Ishikawa (cell line): ENCODE measurements around the gene PFAS.

Experiments
- CEBPB ChIP-seq: IDR thresholded peaks from 2 replicates; pipeline ENCODE4 v1.6.1; 2012
- EP300 ChIP-seq: IDR thresholded peaks from 2 replicates; pipeline ENCODE4 v1.6.1; 2012; ENCODE audit warnings: borderline replicate concordance
- FOXM1 ChIP-seq: IDR thresholded peaks from 2 replicates; pipeline ENCODE4 v1.6.1; 2012; ENCODE audit warnings: low read depth, borderline replicate concordance
- NFIC ChIP-seq: IDR thresholded peaks from 2 replicates; pipeline ENCODE4 v1.6.1; 2012
- RAD21 ChIP-seq: IDR thresholded peaks from 2 replicates; pipeline ENCODE4 v1.6.1; 2012; ENCODE audit warnings: low read depth
- REST ChIP-seq: IDR thresholded peaks from 2 replicates; pipeline ENCODE4 v1.6.1; 2012; ENCODE audit warnings: low read depth, mild to moderate bottlenecking
- TAF1 ChIP-seq: IDR thresholded peaks from 2 replicates; pipeline ENCODE4 v1.6.1; 2012; ENCODE audit warnings: low read depth, mild to moderate bottlenecking
- TCF12 ChIP-seq: IDR thresholded peaks from 2 replicates; pipeline ENCODE4 v1.6.1; 2012; ENCODE audit warnings: low read depth
- YY1 ChIP-seq: IDR thresholded peaks from 2 replicates; pipeline ENCODE4 v1.6.1; 2012; ENCODE audit warnings: low read depth
- TF ChIP-seq, protein P1 (sequence below): IDR thresholded peaks from 2 replicates; pipeline ENCODE4 v1.6.1; 2012

DNA sequence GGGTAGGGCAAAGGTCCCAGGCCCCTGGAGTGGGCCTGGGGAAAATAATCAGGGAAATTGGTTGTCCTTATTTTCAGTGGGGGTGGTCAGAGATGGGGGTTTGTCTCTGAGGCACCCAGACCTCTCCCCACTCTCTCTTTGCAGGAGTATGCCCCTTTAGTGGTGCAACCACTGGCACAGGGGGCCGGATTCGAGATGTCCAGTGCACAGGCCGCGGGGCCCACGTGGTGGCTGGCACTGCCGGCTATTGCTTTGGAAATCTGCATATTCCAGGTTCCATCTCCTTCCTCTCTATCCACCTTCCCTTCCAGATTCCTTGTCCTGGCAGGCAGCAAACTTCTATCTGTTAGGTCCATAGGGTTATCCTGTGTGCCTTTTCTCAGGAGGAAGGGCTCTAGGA is 7.6 kb downstream of the PFAS start:
- TF ChIP-seq CEBPB (no peak), TAF1 (no peak), EP300 (no peak), NFIC (no peak), RAD21 (no peak), TCF12 (no peak), YY1 (no peak), FOXM1 (no peak), REST (no peak)
- TF ChIP-seq, protein P1, sequence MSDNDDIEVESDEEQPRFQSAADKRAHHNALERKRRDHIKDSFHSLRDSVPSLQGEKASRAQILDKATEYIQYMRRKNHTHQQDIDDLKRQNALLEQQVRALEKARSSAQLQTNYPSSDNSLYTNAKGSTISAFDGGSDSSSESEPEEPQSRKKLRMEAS, result no peak
